Sigmoid colon (tissue), 4 donors: ENCODE results near the gene ZNF768.

Experiments
- EP300 ChIP-seq, 4 donors: sonication (generic); formaldehyde crosslinking; IDR thresholded peaks; one replicate each; pipeline ENCODE4 v1.6.1; 2017; ENCODE audit warnings: antibody characterized with exemption in 4 of 4
- POLR2A ChIP-seq, 2 donors: fragments of 450-650 bp; IDR thresholded peaks; one replicate each; pipeline ENCODE4 v1.6.1; 2016; ENCODE audit warnings: antibody characterized with exemption in 2 of 2, mild to moderate bottlenecking in 2 of 2, moderate library complexity in 2 of 2
- POLR2AphosphoS5 ChIP-seq, 4 donors: sonication (generic); formaldehyde crosslinking; IDR thresholded peaks; one replicate each; pipeline ENCODE4 v1.6.1; 2017; ENCODE audit warnings: antibody characterized with exemption in 4 of 4
- TF ChIP-seq, protein P1 (sequence below), 4 experiments: fragments of 450-650 bp in 3 of 4; fragments of 200-600 bp in 1 of 4; IDR thresholded peaks; one replicate each; pipeline ENCODE4 v1.5.1; 2016 to 2019; ENCODE audit warnings: antibody characterized with exemption in 4 of 4, mild to moderate bottlenecking in 3 of 4, moderate library complexity in 2 of 4

DNA sequence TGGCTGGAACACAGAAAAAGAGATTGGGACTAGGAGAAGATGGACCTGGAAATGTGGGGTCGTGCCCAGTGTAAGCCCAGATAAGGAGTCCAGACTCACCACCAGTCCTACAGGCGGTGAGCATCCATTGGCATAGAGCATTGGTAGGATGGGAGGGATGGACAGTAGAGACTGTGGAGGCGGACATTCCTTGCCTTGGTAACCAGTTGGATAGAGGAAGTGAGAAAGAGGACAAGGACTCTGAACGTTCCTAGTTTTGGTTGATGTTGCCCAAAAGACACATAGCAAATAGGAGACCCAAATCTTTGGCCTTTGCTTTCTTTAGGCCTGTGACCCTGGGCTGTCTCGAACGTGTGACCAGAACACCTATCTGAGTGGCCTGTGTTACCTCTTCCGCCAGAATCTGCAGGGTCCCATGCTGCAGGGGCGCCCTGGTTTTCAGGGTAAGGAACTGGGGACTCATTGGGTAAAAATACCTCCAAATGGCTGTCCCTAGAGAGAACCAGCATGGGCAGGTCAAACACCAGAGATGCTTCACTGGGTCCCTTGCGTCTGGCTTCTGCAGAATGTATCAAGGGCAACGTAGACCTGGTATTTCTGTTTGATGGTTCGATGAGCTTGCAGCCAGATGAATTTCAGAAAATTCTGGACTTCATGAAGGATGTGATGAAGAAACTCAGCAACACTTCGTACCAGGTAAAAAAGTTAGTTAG is 47.4 kb downstream of the ZNF768 start:
- TF ChIP-seq, protein P1, sequence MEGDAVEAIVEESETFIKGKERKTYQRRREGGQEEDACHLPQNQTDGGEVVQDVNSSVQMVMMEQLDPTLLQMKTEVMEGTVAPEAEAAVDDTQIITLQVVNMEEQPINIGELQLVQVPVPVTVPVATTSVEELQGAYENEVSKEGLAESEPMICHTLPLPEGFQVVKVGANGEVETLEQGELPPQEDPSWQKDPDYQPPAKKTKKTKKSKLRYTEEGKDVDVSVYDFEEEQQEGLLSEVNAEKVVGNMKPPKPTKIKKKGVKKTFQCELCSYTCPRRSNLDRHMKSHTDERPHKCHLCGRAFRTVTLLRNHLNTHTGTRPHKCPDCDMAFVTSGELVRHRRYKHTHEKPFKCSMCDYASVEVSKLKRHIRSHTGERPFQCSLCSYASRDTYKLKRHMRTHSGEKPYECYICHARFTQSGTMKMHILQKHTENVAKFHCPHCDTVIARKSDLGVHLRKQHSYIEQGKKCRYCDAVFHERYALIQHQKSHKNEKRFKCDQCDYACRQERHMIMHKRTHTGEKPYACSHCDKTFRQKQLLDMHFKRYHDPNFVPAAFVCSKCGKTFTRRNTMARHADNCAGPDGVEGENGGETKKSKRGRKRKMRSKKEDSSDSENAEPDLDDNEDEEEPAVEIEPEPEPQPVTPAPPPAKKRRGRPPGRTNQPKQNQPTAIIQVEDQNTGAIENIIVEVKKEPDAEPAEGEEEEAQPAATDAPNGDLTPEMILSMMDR (IDR thresholded peaks at IDR 0.05), result no peak
- TF ChIP-seq POLR2AphosphoS5 (IDR thresholded peaks at IDR 0.05) (no peak), POLR2A (IDR thresholded peaks at IDR 0.05) (no peak), EP300 (IDR thresholded peaks at IDR 0.05) (no peak)
